GM12878 (cell line): ENCODE data around the gene KRTAP10-6. TPM values are rescaled to one million over a fixed set of nuclear protein-coding genes. Genes with fewer than 3 reads are reported as not detected.

ENCODE experiments used
- ATAC-seq: fragments of 200-7000 bp; cut with Tn5 transposase; 3 replicates; pipeline ENCODE4 v1.9.1; 2020; ENCODE audit warnings: mild to moderate bottlenecking, moderate library complexity
- BruUV-seq: library from RNA; stranded (reverse); fragments of 400-500 nt; replicated peaks from 2 replicates; lab custom pipeline; 2021; lab: Mats Ljungman, UMichigan
- CTCF ChIA-PET: fragments of 300-600 bp; sonication (Branson Sonifier 250); formaldehyde crosslinking; extraction: SDS; loops from one replicate; lab custom pipeline; 2021; ENCODE audit warnings: inconsistent platforms; lab: Yijun Ruan, JAX
- POLR2A ChIA-PET: fragments of 350-600 bp; formaldehyde crosslinking; extraction: SDS; loops from one replicate; lab custom pipeline; 2021; ENCODE audit warnings: inconsistent platforms; lab: Charles Lee
- RAD21 ChIA-PET: fragments of 300-600 bp; sonication (Branson Sonifier 250); formaldehyde crosslinking; loops from one replicate; lab custom pipeline; 2023; ENCODE audit warnings: antibody characterized with exemption; ENCODE audit not compliant: unreplicated experiment; lab: Charles Lee
- SMC1A ChIA-PET: fragments of 300-600 bp; sonication (Branson Sonifier 250); formaldehyde crosslinking; loops from one replicate; lab custom pipeline; 2023; ENCODE audit not compliant: unreplicated experiment, uncharacterized antibody; lab: Charles Lee
- DNase-seq: peaks from one replicate; pipeline ENCODE4 v3.0.0-alpha.2; 2011; ENCODE audit warnings: low read depth, low spot score
- FAIRE-seq: peaks from 3 replicates; lab custom pipeline; 2011; peaks lifted over from hg19 to GRCh38; lab: Jason Lieb, UNC
- H2AFZ ChIP-seq: 2 replicates; pipeline ENCODE4 v1.6.0; 2011; ENCODE audit warnings: low read depth, low read length, control low read depth; ENCODE audit not compliant: control insufficient read depth
- H3K27ac ChIP-seq: 2 replicates; pipeline ENCODE4 v1.5.1; 2011; ENCODE audit warnings: control low read depth; ENCODE audit not compliant: control insufficient read depth, insufficient read depth
- H3K27me3 ChIP-seq, 2 experiments: replicated peaks in 1 of 2; 2 replicates each; pipeline versions ENCODE4 v1.6.0 to v1.6.1; 2011; ENCODE audit warnings: low read length in 1 of 2; ENCODE audit not compliant: control insufficient read depth in 2 of 2, insufficient read depth in 2 of 2
- H3K36me3 ChIP-seq, 2 experiments: 2 replicates each; pipeline ENCODE4 v1.5.1; 2011; ENCODE audit warnings: low read length in 1 of 2; ENCODE audit not compliant: control insufficient read depth in 2 of 2, insufficient read depth in 2 of 2
- H3K4me1 ChIP-seq: 2 replicates; pipeline ENCODE4 v1.6.1; 2011; ENCODE audit warnings: mild to moderate bottlenecking, low read length, moderate library complexity, mixed read lengths; ENCODE audit not compliant: control insufficient read depth, insufficient read depth
- H3K4me2 ChIP-seq: 2 replicates; pipeline ENCODE4 v1.6.0; 2011; ENCODE audit warnings: control low read depth; ENCODE audit not compliant: control insufficient read depth, insufficient read depth
- H3K4me3 ChIP-seq: fragments of 200-600 bp; sonication (generic); 2 replicates; pipeline ENCODE4 v1.5.1; 2016
- H3K79me2 ChIP-seq: 2 replicates; pipeline ENCODE4 v1.6.0; 2011; ENCODE audit warnings: low read length; ENCODE audit not compliant: control insufficient read depth, insufficient read depth
- H3K9ac ChIP-seq: 2 replicates; pipeline ENCODE4 v1.8.0; 2011; ENCODE audit warnings: low read length, control low read depth, mixed read lengths; ENCODE audit not compliant: control insufficient read depth, insufficient read depth
- H3K9me3 ChIP-seq: replicated peaks from 3 replicates; pipeline ENCODE4 v1.5.1; 2011; ENCODE audit warnings: mild to moderate bottlenecking, low read length; ENCODE audit not compliant: control insufficient read depth, insufficient read depth
- H4K20me1 ChIP-seq: 2 replicates; pipeline ENCODE4 v1.6.0; 2011; ENCODE audit not compliant: control insufficient read depth, insufficient read depth
- ATF7 ChIP-seq: fragments of 450-650 bp; IDR thresholded peaks from 2 replicates; pipeline ENCODE4 v1.6.1; 2016; ENCODE audit warnings: low read depth, mild to moderate bottlenecking
- E2F8 ChIP-seq: fragments of 450-650 bp; IDR thresholded peaks from 2 replicates; pipeline ENCODE4 v1.6.1; 2018; ENCODE audit warnings: mild to moderate bottlenecking, low read depth, moderate library complexity; ENCODE audit not compliant: partially characterized antibody
- HDAC2 ChIP-seq: fragments of 200-600 bp; sonication (generic); IDR thresholded peaks from 2 replicates; pipeline ENCODE4 v1.6.1; 2017
- IRF4 ChIP-seq: IDR thresholded peaks from 2 replicates; pipeline ENCODE4 v1.6.1; 2011; ENCODE audit warnings: low read depth, low read length
- NFXL1 ChIP-seq: fragments of 450-650 bp; IDR thresholded peaks from 2 replicates; pipeline ENCODE4 v1.6.1; 2017; ENCODE audit warnings: antibody characterized with exemption, mild to moderate bottlenecking, borderline replicate concordance
- NFYA ChIP-seq: IDR thresholded peaks from 2 replicates; pipeline ENCODE4 v1.6.1; 2011; ENCODE audit warnings: low read depth, mild to moderate bottlenecking, low read length, improper control_type of control experiment, borderline replicate concordance
- NR2F1 ChIP-seq: fragments of 450-650 bp; conservative IDR thresholded peaks from 2 replicates; pipeline ENCODE4 v1.6.1; 2017; ENCODE audit warnings: mild to moderate bottlenecking
- POLR2A ChIP-seq: IDR thresholded peaks from 2 replicates; pipeline ENCODE4 v1.6.1; 2011; ENCODE audit warnings: low read depth, mild to moderate bottlenecking, low read length
- RB1 ChIP-seq: fragments of 450-650 bp; formaldehyde crosslinking; IDR thresholded peaks from 2 replicates; pipeline ENCODE4 v1.6.1; 2017; ENCODE audit warnings: mild to moderate bottlenecking, borderline replicate concordance
- SKIL ChIP-seq: fragments of 450-650 bp; IDR thresholded peaks from 2 replicates; pipeline ENCODE4 v1.6.1; 2017; ENCODE audit warnings: mild to moderate bottlenecking, low read depth, inconsistent platforms; ENCODE audit not compliant: poor library complexity, severe bottlenecking
- TCF12 ChIP-seq: IDR thresholded peaks from 2 replicates; pipeline ENCODE4 v1.6.1; 2011; ENCODE audit warnings: low read depth, mild to moderate bottlenecking, low read length
- ZNF384 ChIP-seq: IDR thresholded peaks from 2 replicates; pipeline ENCODE4 v1.6.1; 2012; ENCODE audit warnings: low read depth, mild to moderate bottlenecking, low read length, improper control_type of control experiment, borderline replicate concordance
- ZNF592 ChIP-seq: fragments of 450-650 bp; IDR thresholded peaks from 2 replicates; pipeline ENCODE4 v1.6.1; 2017; ENCODE audit warnings: mild to moderate bottlenecking, moderate library complexity
- WGBS: methylation state at CpG from one replicate; pipeline ENCODE4 v1.1.6; 2016; ENCODE audit warnings: low lambda C conversion rate; ENCODE audit not compliant: insufficient replicate concordance, insufficient coverage; ENCODE audit errors: missing lambda C conversion rate; 5-methylcytosine and 5-hydroxymethylcytosine counted together
- in situ Hi-C: fragments of 300-500 bp; cut with MboI; formaldehyde crosslinking; loops from 9 replicates; pipeline ENCODE4 v1.14.3; 2018; ENCODE audit warnings: mixed read lengths
- intact Hi-C: fragments of 100-400 bp; cut with micrococcal nuclease; formaldehyde crosslinking; loops from one replicate; pipeline ENCODE4 v1.14.2; 2022; ENCODE audit not compliant: unreplicated experiment
- polyA plus RNA-seq, 11 experiments: library from polyadenylated mRNA; depleted of rRNA in 4 of 11; unstranded in 6 of 11; stranded (reverse) in 5 of 11; fragments of >200 nt; fragmentation: Nextera tagmentation in 4 of 11; fragmentation: Illumina TruSeq in 1 of 11; extraction: Ambion mirVana in 4 of 11; extraction: Trizol in 1 of 11; gene quantifications; 1 replicate in 1 of 11; 2 replicates in 10 of 11; pipeline versions ENCODE4 v1.2.1 to v1.2.3, GENCODE V29; 2011 to 2016; ENCODE audit warnings: inconsistent platforms in 2 of 11, missing spikeins in 2 of 11, low read depth in 1 of 11
- total RNA-seq, 4 experiments: library from RNA; depleted of rRNA in 3 of 4; stranded (reverse); fragments of >200 nt in 3 of 4; fragmentation: Illumina TruSeq in 1 of 4; extraction: Trizol in 1 of 4; gene quantifications; 2 replicates each; pipeline versions ENCODE4 v1.2.1 to v1.2.3, GENCODE V29; 2013 to 2021

The KRTAP10-6 gene
- total and polyA plus RNA-seq, 10 of the 15 experiments (the other 5 are each of a cell fraction or from before 2014, with no cell fraction given), result not detected

GRCh38 chr21:44630440-44630839 lies 38.1 kb upstream of the KRTAP10-6 start:
- ChIA-PET POLR2A (no interaction called here), SMC1A (no interaction called here), RAD21 (no interaction called here), CTCF (no interaction called here)
- no peak overlapping the region for H3K4me3 ChIP-seq
- no peak for DNase-seq
- in situ Hi-C loops (no loop called here), intact Hi-C loops (no loop called here)
- FAIRE-seq, result no peak
- no peaks in the 10 kb centered on the region for H3K79me2 ChIP-seq
- ATAC-seq, result no peak
- H3K36me3 ChIP-seq, result no peaks in the 10 kb centered on the region
- H3K4me1 ChIP-seq, result no peaks in the 10 kb centered on the region
- H4K20me1 ChIP-seq, result no peaks in the 10 kb centered on the region
- peaks cover 9% of the 10 kb centered on the region; the same call in 1 of the 3 replicates for H3K9me3 ChIP-seq
- H3K4me2 ChIP-seq, result no peak overlapping the region
- TF ChIP-seq NFXL1 (no peak), SKIL (no peak), HDAC2 (no peak), IRF4 (no peak), E2F8 (no peak), ZNF592 (no peak), ZNF384 (no peak), RB1 (no peak), NR2F1 (no peak), ATF7 (no peak), NFYA (no peak), POLR2A (no peak), TCF12 (no peak)
- H3K27ac ChIP-seq, result no peak overlapping the region
- H3K9ac ChIP-seq, result no peak overlapping the region
- no TSS peak for BruUV-seq
- WGBS, result 55% methylated on average over 2 of the region's 2 CpGs
- H2AFZ ChIP-seq, result no peak overlapping the region
- H3K27me3 ChIP-seq, result no peaks in the 10 kb centered on the region
